WTC11 (cell line): ENCODE results near the gene STAC. TPM values are rescaled to one million over a fixed set of nuclear protein-coding genes. Genes with fewer than 3 reads are reported as not detected.

Source experiments
- ATAC-seq: fragments of 200-7000 bp; cut with Tn5 transposase; 2 replicates; pipeline ENCODE4 v1.10.0; 2021; ENCODE audit warnings: mild to moderate bottlenecking, moderate library complexity
- CTCF ChIA-PET: fragments of 300-600 bp; sonication (Branson Sonifier 250); formaldehyde crosslinking; loops from one replicate; lab custom pipeline; 2021; ENCODE audit warnings: antibody characterized with exemption; lab: Charles Lee
- POLR2A ChIA-PET: fragments of 350-600 bp; sonication (Branson Sonifier 250); formaldehyde crosslinking; loops from one replicate; lab custom pipeline; 2021; ENCODE audit warnings: antibody characterized with exemption; lab: Charles Lee
- DNase-seq: peaks from one replicate; pipeline ENCODE4 v3.0.0; 2021; ENCODE audit warnings: low spot score
- H3K27ac Mint-ChIP-seq: 2 replicates; pipeline ENCODE4 v1.8.0; 2021; ENCODE audit warnings: mixed read lengths
- H3K27me3 Mint-ChIP-seq: 2 replicates; pipeline ENCODE4 v1.8.0; 2021; ENCODE audit warnings: low read depth, mild to moderate bottlenecking, moderate library complexity, mixed read lengths
- H3K36me3 Mint-ChIP-seq: 2 replicates; pipeline ENCODE4 v1.8.0; 2021; ENCODE audit warnings: mixed read lengths
- H3K4me1 Mint-ChIP-seq: 2 replicates; pipeline ENCODE4 v1.8.0; 2022; ENCODE audit warnings: mixed read lengths
- H3K4me3 Mint-ChIP-seq: 2 replicates; pipeline ENCODE4 v1.8.0; 2021; ENCODE audit warnings: mild to moderate bottlenecking, moderate library complexity, mixed read lengths
- H3K9me3 Mint-ChIP-seq: 2 replicates; pipeline ENCODE4 v1.8.0; 2021; ENCODE audit warnings: mixed read lengths
- ATF1 ChIP-seq: sonication (generic); formaldehyde crosslinking; IDR thresholded peaks from 2 replicates; pipeline ENCODE4 v1.8.1; 2023; ENCODE audit warnings: mild to moderate bottlenecking, moderate library complexity, missing genetic modification reagents
- EMX1 ChIP-seq: fragments of 250-450 bp; sonication (Bioruptor Pico); IDR thresholded peaks from 2 replicates; pipeline ENCODE4 v1.8.0; 2021; ENCODE audit warnings: mild to moderate bottlenecking
- FOXP1 ChIP-seq: sonication (generic); formaldehyde crosslinking; IDR thresholded peaks from 2 replicates; pipeline ENCODE4 v1.8.0; 2022; ENCODE audit warnings: missing genetic modification reagents, mild to moderate bottlenecking, moderate library complexity, borderline replicate concordance
- HMGA2 ChIP-seq: fragments of 250-450 bp; sonication (Bioruptor Pico); IDR thresholded peaks from 2 replicates; pipeline ENCODE4 v1.4.0; 2021; ENCODE audit warnings: mild to moderate bottlenecking, moderate library complexity
- IRF2 ChIP-seq: sonication (generic); formaldehyde crosslinking; IDR thresholded peaks from 2 replicates; pipeline ENCODE4 v1.8.0; 2022; ENCODE audit warnings: low read depth, missing genetic modification reagents, borderline replicate concordance
- JAZF1 ChIP-seq: fragments of 250-450 bp; sonication (Bioruptor Pico); IDR thresholded peaks from 2 replicates; pipeline ENCODE4 v1.9.0; 2021; ENCODE audit warnings: moderate library complexity, mild to moderate bottlenecking, inconsistent platforms
- MYBL2 ChIP-seq: sonication (generic); formaldehyde crosslinking; IDR thresholded peaks from 2 replicates; pipeline ENCODE4 v1.8.1; 2023; ENCODE audit warnings: mild to moderate bottlenecking, moderate library complexity, missing genetic modification reagents
- RELA ChIP-seq: sonication (generic); formaldehyde crosslinking; IDR thresholded peaks from 2 replicates; pipeline ENCODE4 v1.8.1; 2022; ENCODE audit warnings: missing genetic modification reagents, mild to moderate bottlenecking, borderline replicate concordance
- SMAD4 ChIP-seq: sonication (generic); formaldehyde crosslinking; IDR thresholded peaks from 2 replicates; pipeline ENCODE4 v1.8.0; 2022; ENCODE audit warnings: mild to moderate bottlenecking, missing genetic modification reagents
- ZNF121 ChIP-seq: sonication (generic); formaldehyde crosslinking; IDR thresholded peaks from 2 replicates; pipeline ENCODE4 v1.8.0; 2023; ENCODE audit warnings: missing genetic modification reagents
- ZNF263 ChIP-seq: sonication (generic); formaldehyde crosslinking; IDR thresholded peaks from 2 replicates; pipeline ENCODE4 v1.8.1; 2022; ENCODE audit warnings: low read depth, mild to moderate bottlenecking, moderate library complexity, missing genetic modification reagents
- ZNF317 ChIP-seq: sonication (generic); formaldehyde crosslinking; IDR thresholded peaks from 2 replicates; pipeline ENCODE4 v1.8.1; 2023; ENCODE audit warnings: low read depth, mild to moderate bottlenecking, moderate library complexity, missing genetic modification reagents, borderline replicate concordance
- ZNF416 ChIP-seq: fragments of 250-450 bp; sonication (Bioruptor Pico); IDR thresholded peaks from 2 replicates; pipeline ENCODE4 v1.9.0; 2021; ENCODE audit warnings: mild to moderate bottlenecking, inconsistent platforms
- total RNA-seq: library from RNA; stranded (reverse); gene quantifications from 3 replicates; pipeline ENCODE4 v1.2.3, GENCODE V29; 2021
- TF ChIP-seq, protein P1 (sequence below): sonication (generic); formaldehyde crosslinking; IDR thresholded peaks from 2 replicates; pipeline ENCODE4 v1.8.1; 2022; ENCODE audit warnings: low read depth, missing genetic modification reagents, borderline replicate concordance
- TF ChIP-seq, protein P2 (sequence below): sonication (generic); formaldehyde crosslinking; IDR thresholded peaks from 2 replicates; pipeline ENCODE4 v1.8.0; 2023; ENCODE audit warnings: mild to moderate bottlenecking, missing genetic modification reagents
- TF ChIP-seq, protein P3 (sequence below): sonication (generic); formaldehyde crosslinking; IDR thresholded peaks from 2 replicates; pipeline ENCODE4 v1.8.1; 2023; ENCODE audit warnings: mild to moderate bottlenecking, missing genetic modification reagents, moderate library complexity
- TF ChIP-seq, protein P4 (sequence below): sonication (generic); formaldehyde crosslinking; IDR thresholded peaks from 2 replicates; pipeline ENCODE4 v1.8.1; 2022; ENCODE audit warnings: low read depth, mild to moderate bottlenecking, moderate library complexity, missing genetic modification reagents, borderline replicate concordance
- TF ChIP-seq, protein P5 (sequence below): fragments of 200-600 bp; IDR thresholded peaks from 2 replicates; pipeline ENCODE4 v1.8.0; 2022; ENCODE audit warnings: antibody characterized with exemption
- TF ChIP-seq, protein P6 (sequence below): sonication (generic); formaldehyde crosslinking; conservative IDR thresholded peaks from 2 replicates; pipeline ENCODE4 v1.8.1; 2022; ENCODE audit warnings: mild to moderate bottlenecking, missing genetic modification reagents
- TF ChIP-seq, protein P7 (sequence below): sonication (generic); formaldehyde crosslinking; IDR thresholded peaks from 2 replicates; pipeline ENCODE4 v1.8.0; 2023; ENCODE audit warnings: missing genetic modification reagents

STAC gene
- total RNA-seq, 1 experiment from 2014 or later = 5.6 TPM

DNA sequence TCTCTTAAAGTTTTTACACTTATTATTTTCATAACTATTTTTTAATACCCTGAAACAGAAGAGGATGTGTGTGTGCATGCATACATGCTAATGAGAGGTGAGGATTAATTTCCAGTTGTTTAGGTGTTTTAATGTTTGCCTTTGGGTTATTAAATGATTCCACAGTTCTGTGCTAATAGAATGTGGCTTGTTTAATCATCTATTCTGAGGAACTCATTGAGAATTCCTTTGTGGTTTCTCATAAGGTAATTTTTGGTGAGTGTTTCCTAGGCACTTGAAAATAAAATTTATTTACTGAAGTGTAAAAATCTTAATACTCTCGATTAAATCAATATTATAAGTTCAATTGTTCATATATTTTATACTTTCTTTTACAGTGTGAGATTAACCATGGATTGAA is 38.0 kb downstream of the STAC start (continued):
- TF ChIP-seq, protein P1, sequence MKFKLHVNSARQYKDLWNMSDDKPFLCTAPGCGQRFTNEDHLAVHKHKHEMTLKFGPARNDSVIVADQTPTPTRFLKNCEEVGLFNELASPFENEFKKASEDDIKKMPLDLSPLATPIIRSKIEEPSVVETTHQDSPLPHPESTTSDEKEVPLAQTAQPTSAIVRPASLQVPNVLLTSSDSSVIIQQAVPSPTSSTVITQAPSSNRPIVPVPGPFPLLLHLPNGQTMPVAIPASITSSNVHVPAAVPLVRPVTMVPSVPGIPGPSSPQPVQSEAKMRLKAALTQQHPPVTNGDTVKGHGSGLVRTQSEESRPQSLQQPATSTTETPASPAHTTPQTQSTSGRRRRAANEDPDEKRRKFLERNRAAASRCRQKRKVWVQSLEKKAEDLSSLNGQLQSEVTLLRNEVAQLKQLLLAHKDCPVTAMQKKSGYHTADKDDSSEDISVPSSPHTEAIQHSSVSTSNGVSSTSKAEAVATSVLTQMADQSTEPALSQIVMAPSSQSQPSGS (CRISPR knock-in tag) = no peak
- TF ChIP-seq RELA = no peak

DNA sequence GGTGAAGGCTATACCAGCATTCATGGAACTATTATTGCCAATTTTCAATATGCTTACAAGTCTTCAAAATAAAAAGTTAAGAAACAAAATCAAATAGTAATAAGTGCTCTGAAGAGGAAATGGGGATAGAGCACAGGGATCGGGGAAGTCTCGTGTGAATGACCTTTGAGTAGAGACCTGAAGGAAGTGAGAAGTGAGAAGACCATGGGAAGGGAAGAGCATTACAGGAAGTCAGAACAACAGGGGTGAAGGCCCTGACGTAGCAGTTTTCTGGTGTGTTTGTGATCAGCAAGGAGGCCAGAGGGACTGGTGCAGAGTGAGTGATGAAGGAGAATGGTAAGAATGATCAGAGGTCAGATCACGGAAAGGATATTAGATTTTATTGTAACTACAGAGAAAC is 48.1 kb downstream of the STAC start:
- no peaks in the 10 kb centered on the region for H3K4me1 Mint-ChIP-seq
- H3K27me3 Mint-ChIP-seq = no peaks in the 10 kb centered on the region
- POLR2A ChIA-PET = no interaction called here
- no peak for ATAC-seq
- no peak overlapping the region for H3K27ac Mint-ChIP-seq
- TF ChIP-seq, protein P2, sequence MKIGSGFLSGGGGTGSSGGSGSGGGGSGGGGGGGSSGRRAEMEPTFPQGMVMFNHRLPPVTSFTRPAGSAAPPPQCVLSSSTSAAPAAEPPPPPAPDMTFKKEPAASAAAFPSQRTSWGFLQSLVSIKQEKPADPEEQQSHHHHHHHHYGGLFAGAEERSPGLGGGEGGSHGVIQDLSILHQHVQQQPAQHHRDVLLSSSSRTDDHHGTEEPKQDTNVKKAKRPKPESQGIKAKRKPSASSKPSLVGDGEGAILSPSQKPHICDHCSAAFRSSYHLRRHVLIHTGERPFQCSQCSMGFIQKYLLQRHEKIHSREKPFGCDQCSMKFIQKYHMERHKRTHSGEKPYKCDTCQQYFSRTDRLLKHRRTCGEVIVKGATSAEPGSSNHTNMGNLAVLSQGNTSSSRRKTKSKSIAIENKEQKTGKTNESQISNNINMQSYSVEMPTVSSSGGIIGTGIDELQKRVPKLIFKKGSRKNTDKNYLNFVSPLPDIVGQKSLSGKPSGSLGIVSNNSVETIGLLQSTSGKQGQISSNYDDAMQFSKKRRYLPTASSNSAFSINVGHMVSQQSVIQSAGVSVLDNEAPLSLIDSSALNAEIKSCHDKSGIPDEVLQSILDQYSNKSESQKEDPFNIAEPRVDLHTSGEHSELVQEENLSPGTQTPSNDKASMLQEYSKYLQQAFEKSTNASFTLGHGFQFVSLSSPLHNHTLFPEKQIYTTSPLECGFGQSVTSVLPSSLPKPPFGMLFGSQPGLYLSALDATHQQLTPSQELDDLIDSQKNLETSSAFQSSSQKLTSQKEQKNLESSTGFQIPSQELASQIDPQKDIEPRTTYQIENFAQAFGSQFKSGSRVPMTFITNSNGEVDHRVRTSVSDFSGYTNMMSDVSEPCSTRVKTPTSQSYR (CRISPR knock-in tag) = no peak
- TF ChIP-seq, protein P1 (CRISPR knock-in tag) = no peak
- TF ChIP-seq ZNF317 (CRISPR knock-in tag) = no peak
- TF ChIP-seq SMAD4 (CRISPR knock-in tag) = no peak
- TF ChIP-seq, protein P3, sequence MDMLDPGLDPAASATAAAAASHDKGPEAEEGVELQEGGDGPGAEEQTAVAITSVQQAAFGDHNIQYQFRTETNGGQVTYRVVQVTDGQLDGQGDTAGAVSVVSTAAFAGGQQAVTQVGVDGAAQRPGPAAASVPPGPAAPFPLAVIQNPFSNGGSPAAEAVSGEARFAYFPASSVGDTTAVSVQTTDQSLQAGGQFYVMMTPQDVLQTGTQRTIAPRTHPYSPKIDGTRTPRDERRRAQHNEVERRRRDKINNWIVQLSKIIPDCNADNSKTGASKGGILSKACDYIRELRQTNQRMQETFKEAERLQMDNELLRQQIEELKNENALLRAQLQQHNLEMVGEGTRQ (CRISPR knock-in tag) = no peak
- TF ChIP-seq IRF2 (CRISPR knock-in tag) = no peak
- no peak for TF ChIP-seq FOXP1 (CRISPR knock-in tag)
- TF ChIP-seq ZNF263 (CRISPR knock-in tag) = no peak
- no peak for TF ChIP-seq ZNF121 (CRISPR knock-in tag)
- no peak for TF ChIP-seq HMGA2
- TF ChIP-seq ZNF416 (CRISPR knock-in tag) = no peak
- TF ChIP-seq, protein P4, sequence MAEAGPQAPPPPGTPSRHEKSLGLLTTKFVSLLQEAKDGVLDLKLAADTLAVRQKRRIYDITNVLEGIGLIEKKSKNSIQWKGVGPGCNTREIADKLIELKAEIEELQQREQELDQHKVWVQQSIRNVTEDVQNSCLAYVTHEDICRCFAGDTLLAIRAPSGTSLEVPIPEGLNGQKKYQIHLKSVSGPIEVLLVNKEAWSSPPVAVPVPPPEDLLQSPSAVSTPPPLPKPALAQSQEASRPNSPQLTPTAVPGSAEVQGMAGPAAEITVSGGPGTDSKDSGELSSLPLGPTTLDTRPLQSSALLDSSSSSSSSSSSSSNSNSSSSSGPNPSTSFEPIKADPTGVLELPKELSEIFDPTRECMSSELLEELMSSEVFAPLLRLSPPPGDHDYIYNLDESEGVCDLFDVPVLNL (CRISPR knock-in tag) = no peak
- no peak for TF ChIP-seq RELA
- no peak for TF ChIP-seq JAZF1 (CRISPR knock-in tag)
- TF ChIP-seq, protein P5, sequence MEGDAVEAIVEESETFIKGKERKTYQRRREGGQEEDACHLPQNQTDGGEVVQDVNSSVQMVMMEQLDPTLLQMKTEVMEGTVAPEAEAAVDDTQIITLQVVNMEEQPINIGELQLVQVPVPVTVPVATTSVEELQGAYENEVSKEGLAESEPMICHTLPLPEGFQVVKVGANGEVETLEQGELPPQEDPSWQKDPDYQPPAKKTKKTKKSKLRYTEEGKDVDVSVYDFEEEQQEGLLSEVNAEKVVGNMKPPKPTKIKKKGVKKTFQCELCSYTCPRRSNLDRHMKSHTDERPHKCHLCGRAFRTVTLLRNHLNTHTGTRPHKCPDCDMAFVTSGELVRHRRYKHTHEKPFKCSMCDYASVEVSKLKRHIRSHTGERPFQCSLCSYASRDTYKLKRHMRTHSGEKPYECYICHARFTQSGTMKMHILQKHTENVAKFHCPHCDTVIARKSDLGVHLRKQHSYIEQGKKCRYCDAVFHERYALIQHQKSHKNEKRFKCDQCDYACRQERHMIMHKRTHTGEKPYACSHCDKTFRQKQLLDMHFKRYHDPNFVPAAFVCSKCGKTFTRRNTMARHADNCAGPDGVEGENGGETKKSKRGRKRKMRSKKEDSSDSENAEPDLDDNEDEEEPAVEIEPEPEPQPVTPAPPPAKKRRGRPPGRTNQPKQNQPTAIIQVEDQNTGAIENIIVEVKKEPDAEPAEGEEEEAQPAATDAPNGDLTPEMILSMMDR = no peak
- TF ChIP-seq, protein P6, sequence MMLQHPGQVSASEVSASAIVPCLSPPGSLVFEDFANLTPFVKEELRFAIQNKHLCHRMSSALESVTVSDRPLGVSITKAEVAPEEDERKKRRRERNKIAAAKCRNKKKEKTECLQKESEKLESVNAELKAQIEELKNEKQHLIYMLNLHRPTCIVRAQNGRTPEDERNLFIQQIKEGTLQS (CRISPR knock-in tag) = no peak
- TF ChIP-seq ATF1 (CRISPR knock-in tag) = no peak
- no peak for TF ChIP-seq EMX1 (CRISPR knock-in tag)
- TF ChIP-seq, protein P7, sequence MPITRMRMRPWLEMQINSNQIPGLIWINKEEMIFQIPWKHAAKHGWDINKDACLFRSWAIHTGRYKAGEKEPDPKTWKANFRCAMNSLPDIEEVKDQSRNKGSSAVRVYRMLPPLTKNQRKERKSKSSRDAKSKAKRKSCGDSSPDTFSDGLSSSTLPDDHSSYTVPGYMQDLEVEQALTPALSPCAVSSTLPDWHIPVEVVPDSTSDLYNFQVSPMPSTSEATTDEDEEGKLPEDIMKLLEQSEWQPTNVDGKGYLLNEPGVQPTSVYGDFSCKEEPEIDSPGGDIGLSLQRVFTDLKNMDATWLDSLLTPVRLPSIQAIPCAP = no peak
- no peak for TF ChIP-seq MYBL2 (CRISPR knock-in tag)
- H3K4me3 Mint-ChIP-seq = no peak overlapping the region
- no peaks in the 10 kb centered on the region for H3K36me3 Mint-ChIP-seq
- no peak for DNase-seq
- CTCF ChIA-PET = no interaction called here
- no peaks in the 10 kb centered on the region for H3K9me3 Mint-ChIP-seq
